ENCODE results near the gene ID1.
"Not testable (repeated sequence)": the region's sequence is repeated elsewhere in the genome, so short reads cannot be mapped to it uniquely, and the experiment has no call there.

Gene ID1

DNA sequence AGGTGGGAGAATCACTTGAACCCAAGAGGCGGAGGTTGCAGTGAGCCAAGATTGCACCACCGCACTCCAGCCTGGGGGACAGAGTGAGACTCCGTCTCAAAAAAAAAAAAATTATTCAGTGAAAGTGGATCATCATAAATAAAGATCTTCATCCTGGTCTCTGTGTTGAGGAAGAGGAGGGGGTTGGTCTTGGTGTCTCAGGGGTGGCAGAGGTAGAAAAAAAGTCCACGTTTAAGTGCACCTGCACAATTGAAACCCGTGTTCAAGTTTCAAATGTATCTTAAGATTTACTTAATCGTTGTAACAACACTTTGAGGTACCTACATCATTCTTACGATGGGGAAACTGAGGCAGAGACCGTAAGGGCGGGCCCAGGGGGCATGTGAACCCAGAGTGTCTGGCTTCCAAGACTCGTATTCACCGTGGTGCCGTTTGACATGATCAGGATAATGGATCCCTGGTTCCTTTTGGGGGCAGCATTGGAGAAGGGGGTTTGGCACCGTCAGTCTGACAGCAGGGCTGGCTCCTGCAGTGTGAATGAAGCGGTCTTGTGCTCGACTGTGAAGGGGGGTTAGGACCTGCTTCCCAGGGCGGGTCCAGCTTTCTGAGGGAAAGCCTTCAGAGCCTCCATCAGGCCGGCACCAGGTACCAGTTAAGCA is 32.9 kb upstream of the ID1 start:
- Histone ChIP-seq H3K18ac (ENCODE audit: low read length) (peak overlapping the region; percentile 42), H3K79me1 (ENCODE audit: low read length) (peaks cover 3% of the 10 kb centered on the region), H3K4me1 (ENCODE audit: control insufficient read depth, low read depth, low read length) (peaks cover 11% of the 10 kb centered on the region), H3K4me2 (ENCODE audit: low read length) (peak overlapping the region; percentile 76), H2BK120ac (ENCODE audit: low read depth, low read length) (peak overlapping the region; percentile 88), H2AK5ac (ENCODE audit: low read length) (peak overlapping the region; percentile 59), H3K23ac (ENCODE audit: low read length) (peak overlapping the region; percentile 92), H3K27ac (ENCODE audit: low read depth, low read length) (peak overlapping the region; percentile 94), H3K4ac (ENCODE audit: low read depth, low read length) (peak overlapping the region; percentile 84), H3K36me3 (ENCODE audit: control insufficient read depth, insufficient read depth, low read length) (no peaks in the 10 kb centered on the region), H2BK15ac (replicated peaks; ENCODE audit: low read depth) (no peak overlapping the region), H3K9ac (ENCODE audit: low read length) (peak overlapping the region; percentile 91), H4K5ac (ENCODE audit: low read length) (no peak overlapping the region), H3K4me3 (ENCODE audit: low read length) (peak overlapping the region; percentile 42), H2BK5ac (ENCODE audit: low read length) (peak overlapping the region; percentile 98), H4K8ac (ENCODE audit: low read depth, low read length) (no peak overlapping the region), H3K79me2 (ENCODE audit: control insufficient read depth, insufficient read depth, low read length) (no peaks in the 10 kb centered on the region), H3K27me3 (ENCODE audit: insufficient read depth, low read length, poor library complexity) (no peaks in the 10 kb centered on the region), H3K56ac (ENCODE audit: low read length) (peak overlapping the region; percentile 96)
- no peak for DNase-seq
- WGBS (ENCODE audit: extremely low coverage, insufficient coverage, low lambda C conversion rate) = no CpG with 5 or more reads among the region's 17 CpGs

GRCh38 chr20:31572701-31573554 is 32.2 kb upstream of the ID1 start:
- peak overlapping the region; percentile 75 for H3K18ac ChIP-seq (ENCODE audit: low read length)
- peak overlapping the region; percentile 98 for H2BK5ac ChIP-seq (ENCODE audit: low read length)
- peak overlapping the region; percentile 94 for H3K27ac ChIP-seq (ENCODE audit: low read depth, low read length)
- peak; percentile 100 for DNase-seq
- H4K5ac ChIP-seq (ENCODE audit: low read length) = no peak overlapping the region
- no CpG with 5 or more reads among the region's 63 CpGs for WGBS (ENCODE audit: extremely low coverage, insufficient coverage, low lambda C conversion rate)
- H4K8ac ChIP-seq (ENCODE audit: low read depth, low read length) = no peak overlapping the region
- peak overlapping the region; percentile 59 for H2AK5ac ChIP-seq (ENCODE audit: low read length)
- H2BK15ac ChIP-seq (replicated peaks; ENCODE audit: low read depth) = no peak overlapping the region
- H2BK120ac ChIP-seq (ENCODE audit: low read depth, low read length) = peak overlapping the region; percentile 88
- H3K4me2 ChIP-seq (ENCODE audit: low read length) = peak overlapping the region; percentile 76
- H3K23ac ChIP-seq (ENCODE audit: low read length) = peak overlapping the region; percentile 92
- peaks cover 11% of the 10 kb centered on the region for H3K4me1 ChIP-seq (ENCODE audit: control insufficient read depth, low read depth, low read length)
- no peaks in the 10 kb centered on the region for H3K79me2 ChIP-seq (ENCODE audit: control insufficient read depth, insufficient read depth, low read length)
- H3K79me1 ChIP-seq (ENCODE audit: low read length) = peaks cover 3% of the 10 kb centered on the region
- peak overlapping the region; percentile 91 for H3K9ac ChIP-seq (ENCODE audit: low read length)
- H3K56ac ChIP-seq (ENCODE audit: low read length) = peak overlapping the region; percentile 96
- peak overlapping the region; percentile 84 for H3K4ac ChIP-seq (ENCODE audit: low read depth, low read length)
- no peaks in the 10 kb centered on the region for H3K36me3 ChIP-seq (ENCODE audit: control insufficient read depth, insufficient read depth, low read length)
- peak overlapping the region; percentile 42 for H3K4me3 ChIP-seq (ENCODE audit: low read length)
- no peaks in the 10 kb centered on the region for H3K27me3 ChIP-seq (ENCODE audit: insufficient read depth, low read length, poor library complexity)

DNA sequence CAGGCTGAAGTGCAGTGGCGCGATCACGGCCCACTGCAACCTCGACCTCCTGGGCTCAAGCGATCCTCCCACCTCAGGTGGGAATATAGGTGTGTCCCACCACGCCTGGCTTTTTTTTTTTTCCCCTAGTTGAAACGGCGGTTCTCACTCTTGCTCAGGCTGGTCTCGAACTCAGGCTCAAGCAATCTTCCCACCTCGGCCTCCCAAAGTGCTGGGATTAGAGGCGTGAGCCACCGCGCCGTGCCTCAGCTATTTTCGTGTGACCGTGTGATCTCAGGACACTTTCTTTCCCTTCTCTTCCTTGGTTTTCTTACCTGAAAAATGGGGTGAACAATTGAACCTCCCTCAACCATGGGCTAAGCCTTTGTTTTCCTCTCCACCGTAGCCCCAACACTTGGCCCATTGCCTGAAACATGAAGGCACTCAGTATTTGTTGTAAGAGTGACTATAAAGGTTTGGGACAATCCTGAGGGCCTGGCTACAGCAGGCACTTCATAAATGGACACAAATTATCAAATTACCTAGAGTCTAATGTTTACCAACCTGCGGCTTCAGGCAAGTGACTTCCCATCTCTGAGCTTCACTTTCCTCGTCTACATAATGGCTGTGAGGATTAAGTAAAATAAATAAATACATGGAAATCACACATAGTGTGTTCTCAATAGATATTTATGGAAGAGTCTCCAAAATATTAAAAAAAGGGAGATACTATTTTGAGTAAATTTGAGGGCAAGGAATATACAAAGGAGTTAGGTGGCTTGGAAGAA is 31.4 kb upstream of the ID1 start:
- H3K56ac ChIP-seq (ENCODE audit: low read length) = peak overlapping the region; percentile 86
- peak overlapping the region; percentile 30 for H2BK120ac ChIP-seq (ENCODE audit: low read depth, low read length)
- peak overlapping the region; percentile 88 for H2AK5ac ChIP-seq (ENCODE audit: low read length)
- H3K23ac ChIP-seq (ENCODE audit: low read length) = no peak overlapping the region
- peak overlapping the region; percentile 50 for H3K4me2 ChIP-seq (ENCODE audit: low read length)
- H3K79me2 ChIP-seq (ENCODE audit: control insufficient read depth, insufficient read depth, low read length) = no peaks in the 10 kb centered on the region
- peak overlapping the region; percentile 75 for H3K18ac ChIP-seq (ENCODE audit: low read length)
- no CpG with 5 or more reads among the region's 19 CpGs for WGBS (ENCODE audit: extremely low coverage, insufficient coverage, low lambda C conversion rate)
- no peak for DNase-seq
- no peaks in the 10 kb centered on the region for H3K27me3 ChIP-seq (ENCODE audit: insufficient read depth, low read length, poor library complexity)
- H4K8ac ChIP-seq (ENCODE audit: low read depth, low read length) = peak overlapping the region; percentile 28
- peaks cover 3% of the 10 kb centered on the region for H3K79me1 ChIP-seq (ENCODE audit: low read length)
- H3K27ac ChIP-seq (ENCODE audit: low read depth, low read length) = peak overlapping the region; percentile 81
- H3K4me3 ChIP-seq (ENCODE audit: low read length) = peak overlapping the region; percentile 40
- peak overlapping the region; percentile 33 for H4K5ac ChIP-seq (ENCODE audit: low read length)
- H2BK15ac ChIP-seq (replicated peaks; ENCODE audit: low read depth) = no peak overlapping the region
- peak overlapping the region; percentile 81 for H3K4ac ChIP-seq (ENCODE audit: low read depth, low read length)
- H2BK5ac ChIP-seq (ENCODE audit: low read length) = peak overlapping the region; percentile 93
- H3K9ac ChIP-seq (ENCODE audit: low read length) = peak overlapping the region; percentile 81
- no peaks in the 10 kb centered on the region for H3K36me3 ChIP-seq (ENCODE audit: control insufficient read depth, insufficient read depth, low read length)
- peaks cover 11% of the 10 kb centered on the region for H3K4me1 ChIP-seq (ENCODE audit: control insufficient read depth, low read depth, low read length)

DNA sequence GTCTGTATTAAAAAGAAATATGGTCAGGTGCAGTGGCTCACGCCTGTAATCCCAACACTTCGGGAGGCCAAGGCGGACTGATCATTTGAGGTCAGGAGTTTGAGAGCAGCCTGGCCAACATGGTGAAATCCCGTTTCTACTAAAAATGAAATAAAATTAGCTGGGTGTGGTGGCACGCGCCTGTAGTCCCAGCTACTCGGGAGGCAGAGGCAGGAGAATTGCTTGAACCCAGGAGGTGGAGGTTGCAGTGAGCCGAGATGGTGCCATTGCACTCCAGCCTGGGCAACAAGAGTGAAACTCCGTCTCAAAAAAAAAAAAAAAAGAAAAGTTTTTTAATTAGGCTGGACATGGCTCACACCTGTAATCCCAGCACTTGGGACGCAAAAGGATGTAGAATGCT is 30.1 kb upstream of the ID1 start:
- not testable (repeated sequence) for H3K79me2 ChIP-seq (ENCODE audit: control insufficient read depth, insufficient read depth, low read length); H4K5ac ChIP-seq (ENCODE audit: low read length); H2BK15ac ChIP-seq (replicated peaks; ENCODE audit: low read depth); H3K27me3 ChIP-seq (ENCODE audit: insufficient read depth, low read length, poor library complexity); H3K4me1 ChIP-seq (ENCODE audit: control insufficient read depth, low read depth, low read length); H2BK120ac ChIP-seq (ENCODE audit: low read depth, low read length); H4K8ac ChIP-seq (ENCODE audit: low read depth, low read length); H3K56ac ChIP-seq (ENCODE audit: low read length); H3K4me3 ChIP-seq (ENCODE audit: low read length); H3K36me3 ChIP-seq (ENCODE audit: control insufficient read depth, insufficient read depth, low read length); H3K79me1 ChIP-seq (ENCODE audit: low read length); H3K23ac ChIP-seq (ENCODE audit: low read length); H2AK5ac ChIP-seq (ENCODE audit: low read length); H3K9ac ChIP-seq (ENCODE audit: low read length); H3K27ac ChIP-seq (ENCODE audit: low read depth, low read length); H2BK5ac ChIP-seq (ENCODE audit: low read length); DNase-seq; H3K18ac ChIP-seq (ENCODE audit: low read length); H3K4me2 ChIP-seq (ENCODE audit: low read length)
- peak overlapping the region; percentile 75 for H3K4ac ChIP-seq (ENCODE audit: low read depth, low read length)
- no CpG with 5 or more reads among the region's 10 CpGs for WGBS (ENCODE audit: extremely low coverage, insufficient coverage, low lambda C conversion rate)

GRCh38 chr20:31576751-31577150 is 28.3 kb upstream of the ID1 start:
- H3K4me1 ChIP-seq (ENCODE audit: control insufficient read depth, low read depth, low read length) = peaks cover 7% of the 10 kb centered on the region
- no CpG with 5 or more reads among the region's 2 CpGs for WGBS (ENCODE audit: extremely low coverage, insufficient coverage, low lambda C conversion rate)
- peak overlapping the region; percentile 22 for H3K56ac ChIP-seq (ENCODE audit: low read length)
- no peaks in the 10 kb centered on the region for H3K36me3 ChIP-seq (ENCODE audit: control insufficient read depth, insufficient read depth, low read length)
- no peak overlapping the region for H2AK5ac ChIP-seq (ENCODE audit: low read length)
- H3K79me2 ChIP-seq (ENCODE audit: control insufficient read depth, insufficient read depth, low read length) = no peaks in the 10 kb centered on the region
- no peak overlapping the region for H2BK5ac ChIP-seq (ENCODE audit: low read length)
- no peak overlapping the region for H2BK15ac ChIP-seq (replicated peaks; ENCODE audit: low read depth)
- no peak overlapping the region for H3K4me2 ChIP-seq (ENCODE audit: low read length)
- H2BK120ac ChIP-seq (ENCODE audit: low read depth, low read length) = peak overlapping the region; percentile 16
- H3K79me1 ChIP-seq (ENCODE audit: low read length) = peaks cover 3% of the 10 kb centered on the region
- H3K4ac ChIP-seq (ENCODE audit: low read depth, low read length) = peak overlapping the region; percentile 23
- no peak overlapping the region for H3K23ac ChIP-seq (ENCODE audit: low read length)
- peak overlapping the region; percentile 11 for H3K18ac ChIP-seq (ENCODE audit: low read length)
- H3K27me3 ChIP-seq (ENCODE audit: insufficient read depth, low read length, poor library complexity) = no peaks in the 10 kb centered on the region
- H3K4me3 ChIP-seq (ENCODE audit: low read length) = no peak overlapping the region
- H3K9ac ChIP-seq (ENCODE audit: low read length) = no peak overlapping the region
- DNase-seq = no peak
- H4K5ac ChIP-seq (ENCODE audit: low read length) = no peak overlapping the region
- H3K27ac ChIP-seq (ENCODE audit: low read depth, low read length) = no peak overlapping the region
- H4K8ac ChIP-seq (ENCODE audit: low read depth, low read length) = no peak overlapping the region

Data from mesendoderm (in vitro differentiated cells).